Kidney epithelial cell (primary cell): ENCODE data around the gene EID3. TPM values are rescaled to one million over a fixed set of nuclear protein-coding genes. Genes with fewer than 3 reads are reported as not detected.

Source experiments
- DNase-seq: peaks from one replicate; pipeline ENCODE4 v3.0.0-alpha.2; 2010; ENCODE audit warnings: low read depth
- H3K27me3 ChIP-seq: 2 replicates; pipeline ENCODE4 v1.6.0; 2011; ENCODE audit warnings: low read length; ENCODE audit not compliant: control insufficient read depth, insufficient read depth
- H3K36me3 ChIP-seq: 2 replicates; pipeline ENCODE4 v1.5.1; 2011; ENCODE audit warnings: low read length; ENCODE audit not compliant: control insufficient read depth, insufficient read depth
- H3K4me3 ChIP-seq: 2 replicates; pipeline ENCODE4 v1.5.1; 2011; ENCODE audit warnings: low read depth, mild to moderate bottlenecking, control low read depth, low read length
- total RNA-seq: library from RNA; depleted of rRNA; stranded (reverse); fragments of >200 nt; gene quantifications from 2 replicates; pipeline ENCODE4 v1.2.3, GENCODE V29; 2015
- TF ChIP-seq, protein P1 (sequence below): IDR thresholded peaks from 2 replicates; pipeline ENCODE4 v1.5.1; 2011; ENCODE audit warnings: mild to moderate bottlenecking, moderate library complexity, low read length, control low read depth, inconsistent platforms; ENCODE audit not compliant: insufficient read depth, poor library complexity, severe bottlenecking

The EID3 gene
- total RNA-seq, 1 donor from 2014 or later = 2.9 TPM

DNA sequence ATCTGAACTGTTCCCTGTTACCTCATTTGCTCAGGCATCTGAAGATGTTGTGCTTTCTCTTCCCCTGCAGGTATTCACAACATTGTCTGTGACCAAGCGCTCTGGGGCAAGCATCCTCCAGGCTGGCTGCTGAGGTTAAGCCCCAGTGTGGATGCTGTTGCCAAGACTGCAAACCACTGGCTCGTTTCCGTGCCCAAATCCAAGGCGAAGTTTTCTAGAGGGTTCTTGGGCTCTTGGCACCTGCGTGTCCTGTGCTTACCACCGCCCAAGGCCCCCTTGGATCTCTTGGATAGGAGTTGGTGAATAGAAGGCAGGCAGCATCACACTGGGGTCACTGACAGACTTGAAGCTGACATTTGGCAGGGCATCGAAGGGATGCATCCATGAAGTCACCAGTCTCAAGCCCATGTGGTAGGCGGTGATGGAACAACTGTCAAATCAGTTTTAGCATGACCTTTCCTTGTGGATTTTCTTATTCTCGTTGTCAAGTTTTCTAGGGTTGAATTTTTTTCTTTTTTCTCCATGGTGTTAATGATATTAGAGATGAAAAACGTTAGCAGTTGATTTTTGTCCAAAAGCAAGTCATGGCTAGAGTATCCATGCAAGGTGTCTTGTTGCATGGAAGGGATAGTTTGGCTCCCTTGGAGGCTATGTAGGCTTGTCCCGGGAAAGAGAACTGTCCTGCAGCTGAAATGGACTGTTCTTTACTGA, 44.9 kb downstream of the EID3 start:
- H3K4me3 ChIP-seq = no peak overlapping the region
- no peaks in the 10 kb centered on the region for H3K27me3 ChIP-seq
- DNase-seq = no peak
- TF ChIP-seq, protein P1, sequence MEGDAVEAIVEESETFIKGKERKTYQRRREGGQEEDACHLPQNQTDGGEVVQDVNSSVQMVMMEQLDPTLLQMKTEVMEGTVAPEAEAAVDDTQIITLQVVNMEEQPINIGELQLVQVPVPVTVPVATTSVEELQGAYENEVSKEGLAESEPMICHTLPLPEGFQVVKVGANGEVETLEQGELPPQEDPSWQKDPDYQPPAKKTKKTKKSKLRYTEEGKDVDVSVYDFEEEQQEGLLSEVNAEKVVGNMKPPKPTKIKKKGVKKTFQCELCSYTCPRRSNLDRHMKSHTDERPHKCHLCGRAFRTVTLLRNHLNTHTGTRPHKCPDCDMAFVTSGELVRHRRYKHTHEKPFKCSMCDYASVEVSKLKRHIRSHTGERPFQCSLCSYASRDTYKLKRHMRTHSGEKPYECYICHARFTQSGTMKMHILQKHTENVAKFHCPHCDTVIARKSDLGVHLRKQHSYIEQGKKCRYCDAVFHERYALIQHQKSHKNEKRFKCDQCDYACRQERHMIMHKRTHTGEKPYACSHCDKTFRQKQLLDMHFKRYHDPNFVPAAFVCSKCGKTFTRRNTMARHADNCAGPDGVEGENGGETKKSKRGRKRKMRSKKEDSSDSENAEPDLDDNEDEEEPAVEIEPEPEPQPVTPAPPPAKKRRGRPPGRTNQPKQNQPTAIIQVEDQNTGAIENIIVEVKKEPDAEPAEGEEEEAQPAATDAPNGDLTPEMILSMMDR = no peak
- peaks cover 2% of the 10 kb centered on the region for H3K36me3 ChIP-seq

DNA sequence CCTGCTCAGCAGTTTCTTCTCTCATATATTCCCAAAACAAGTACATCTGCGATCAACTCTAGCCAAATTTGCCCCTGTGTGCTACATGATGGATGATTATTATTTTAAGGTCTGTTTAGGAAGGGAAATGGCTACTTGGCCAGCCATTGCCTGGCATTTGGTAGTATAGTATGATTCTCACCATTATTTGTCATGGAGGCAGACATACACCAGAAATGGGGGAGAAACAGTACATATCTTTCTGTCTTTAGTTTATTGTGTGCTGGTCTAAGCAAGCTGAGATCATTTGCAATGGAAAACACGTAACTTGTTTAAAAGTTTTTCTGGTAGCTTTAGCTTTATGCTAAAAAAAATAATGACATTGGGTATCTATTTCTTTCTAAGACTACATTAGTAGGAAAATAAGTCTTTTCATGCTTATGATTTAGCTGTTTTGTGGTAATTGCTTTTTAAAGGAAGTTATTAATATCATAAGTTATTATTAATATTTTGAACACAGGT, 45.5 kb downstream of the EID3 start:
- H3K4me3 ChIP-seq = no peak overlapping the region
- no peaks in the 10 kb centered on the region for H3K27me3 ChIP-seq
- peaks cover 2% of the 10 kb centered on the region for H3K36me3 ChIP-seq
- TF ChIP-seq, protein P1 = no peak
- DNase-seq = no peak

DNA sequence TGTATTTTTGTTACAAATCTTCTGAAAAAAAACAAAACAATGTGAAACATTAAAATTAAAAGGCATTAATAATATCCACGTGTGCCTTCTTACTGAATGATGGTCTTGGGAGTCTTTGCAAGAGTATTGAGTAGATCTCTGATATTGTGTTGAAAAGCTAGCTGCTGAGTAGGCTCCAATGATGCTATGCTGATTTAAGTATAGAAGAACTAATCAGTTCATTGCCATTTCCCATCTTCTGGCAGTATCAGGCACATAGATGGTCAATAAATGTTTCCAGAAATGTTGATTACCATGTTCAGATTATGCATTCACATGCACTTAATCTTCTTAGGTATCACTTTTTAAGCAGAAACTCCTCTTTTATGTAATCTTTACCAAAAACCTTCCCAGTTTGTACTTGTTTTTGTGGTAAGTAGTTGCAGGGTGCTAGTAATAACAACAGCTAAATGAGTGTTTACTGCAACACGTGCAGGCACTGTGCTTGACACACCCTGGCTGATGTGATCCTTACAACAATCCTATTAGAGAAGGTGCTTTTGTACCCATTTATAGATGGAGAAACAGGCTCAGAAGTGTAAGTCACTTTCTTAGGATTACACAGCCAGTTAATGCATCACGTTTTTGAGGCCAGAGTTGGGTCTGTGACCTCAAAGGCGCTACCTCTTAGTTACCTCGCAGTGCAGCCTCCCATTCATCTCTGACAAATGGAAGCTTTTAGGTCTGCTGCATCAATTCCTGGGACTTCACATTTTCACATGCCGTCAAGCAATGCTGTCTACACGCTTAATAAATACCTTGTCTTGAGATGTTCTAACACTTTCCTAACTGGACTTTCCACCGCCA, 46.9 kb downstream of the EID3 start:
- Histone ChIP-seq H3K27me3 (no peaks in the 10 kb centered on the region), H3K36me3 (peaks cover 2% of the 10 kb centered on the region), H3K4me3 (no peak overlapping the region)
- TF ChIP-seq, protein P1 = no peak
- DNase-seq = no peak

DNA sequence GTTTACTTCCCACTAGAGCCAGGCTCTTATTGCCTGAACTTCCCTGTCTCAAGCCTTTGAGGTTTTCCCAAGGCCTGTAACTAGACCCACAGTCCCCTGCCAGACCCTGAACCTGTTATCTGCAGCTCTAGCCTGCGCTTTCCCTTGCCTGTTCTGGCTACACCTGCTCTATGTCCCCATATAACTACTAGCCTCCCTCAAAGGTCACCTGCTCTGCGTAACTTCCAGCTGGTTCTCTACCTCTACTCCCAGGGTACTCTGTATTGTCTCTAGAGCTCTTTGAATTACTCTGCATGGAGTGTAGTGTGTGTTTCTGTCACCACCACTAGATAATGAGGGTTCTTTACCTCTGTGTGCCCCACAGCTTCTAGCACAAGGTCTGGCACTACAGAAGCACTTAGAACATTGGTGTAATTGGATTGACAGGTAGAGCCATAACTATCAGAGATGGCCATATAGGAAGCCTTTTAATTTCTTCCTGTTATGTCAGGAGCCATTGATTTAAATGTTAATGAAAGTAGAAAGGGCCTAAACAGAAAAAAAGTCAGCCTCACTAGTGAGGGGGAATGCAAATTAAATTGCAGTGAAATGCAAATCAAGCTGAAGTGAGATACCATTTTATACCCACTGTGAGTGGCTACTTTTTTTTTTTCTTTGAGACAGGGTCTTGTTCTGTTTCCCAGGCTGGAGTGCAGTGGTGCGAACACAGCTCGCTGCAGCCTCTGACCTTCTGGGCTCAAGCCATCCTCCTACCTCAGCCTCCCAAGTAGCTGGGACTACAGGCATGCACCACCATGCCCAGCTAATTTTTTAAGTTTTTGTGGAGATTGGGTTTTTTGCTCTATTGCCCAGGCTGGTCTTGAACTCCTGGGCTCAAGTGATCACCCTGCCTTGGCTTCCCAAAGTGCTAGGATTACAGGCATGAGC, 47.8 kb downstream of the EID3 start:
- no peak overlapping the region for H3K4me3 ChIP-seq
- DNase-seq = no peak
- H3K27me3 ChIP-seq = no peaks in the 10 kb centered on the region
- peaks cover 2% of the 10 kb centered on the region for H3K36me3 ChIP-seq
- TF ChIP-seq, protein P1 = no peak

DNA sequence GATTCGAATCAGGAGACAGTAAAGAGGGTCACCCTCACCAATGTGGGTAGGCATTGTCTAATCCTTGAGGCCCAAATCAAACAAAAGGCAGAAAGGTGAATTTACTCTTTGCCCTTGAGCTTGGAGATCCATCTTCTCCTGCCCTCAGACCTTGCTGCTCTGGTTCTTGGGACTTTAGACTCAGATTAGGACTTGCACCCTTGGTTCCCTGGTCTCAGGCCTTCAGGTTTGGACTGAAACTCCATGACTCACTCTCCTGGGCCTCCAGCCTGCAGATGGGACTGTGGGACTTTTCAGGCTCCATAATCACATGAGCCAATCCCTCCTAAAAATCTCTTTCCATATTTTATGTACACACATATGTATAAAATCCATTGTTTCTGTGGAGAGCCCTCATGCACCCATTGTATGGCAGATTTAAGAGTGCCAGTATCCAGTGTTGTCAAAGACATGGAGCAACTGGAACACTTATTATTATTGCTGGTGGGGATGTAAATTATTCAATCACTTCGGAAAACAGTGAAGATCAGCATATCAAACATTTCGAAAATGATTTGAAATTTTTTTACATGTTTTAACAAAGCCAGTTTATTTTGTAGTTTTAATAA, 48.7 kb downstream of the EID3 start:
- Histone ChIP-seq H3K4me3 (no peak overlapping the region), H3K36me3 (peaks cover 2% of the 10 kb centered on the region), H3K27me3 (no peaks in the 10 kb centered on the region)
- DNase-seq = no peak
- TF ChIP-seq, protein P1 = no peak
